Skeletal muscle tissue (tissue), 4 donors: Measurements from ENCODE around the gene POU2AF3. TPM values are rescaled to one million over a fixed set of nuclear protein-coding genes. Genes with fewer than 3 reads are reported as not detected.
"Not testable (repeated sequence)": the region's sequence is repeated elsewhere in the genome, so short reads cannot be mapped to it uniquely, and the experiment has no call there.

Source experiments
- H3K27ac ChIP-seq: one replicate; pipeline ENCODE4 v1.7.0; 2013; ENCODE audit warnings: mild to moderate bottlenecking, low read depth, low read length, inconsistent platforms
- H3K27me3 ChIP-seq, 3 donors: one replicate each; pipeline ENCODE4 v1.7.0; 2013; ENCODE audit warnings: low read length in 3 of 3; ENCODE audit not compliant: control insufficient read depth in 3 of 3, insufficient read depth in 3 of 3
- H3K36me3 ChIP-seq, 3 donors: one replicate each; pipeline ENCODE4 v1.7.0; 2013; ENCODE audit warnings: low read length in 3 of 3; ENCODE audit not compliant: control insufficient read depth in 3 of 3, insufficient read depth in 3 of 3
- H3K4me1 ChIP-seq, 3 donors: one replicate each; pipeline ENCODE4 v1.7.0; 2013; ENCODE audit warnings: low read length in 3 of 3, mild to moderate bottlenecking in 3 of 3; ENCODE audit not compliant: control insufficient read depth in 3 of 3, insufficient read depth in 3 of 3
- H3K4me3 ChIP-seq, 3 donors: one replicate each; pipeline ENCODE4 v1.7.0; 2013; ENCODE audit warnings: low read length in 3 of 3
- H3K9ac ChIP-seq, 3 donors: one replicate each; pipeline ENCODE4 v1.7.0; 2013; ENCODE audit warnings: low read length in 3 of 3, mild to moderate bottlenecking in 3 of 3, moderate library complexity in 2 of 3, low read depth in 1 of 3
- H3K9me3 ChIP-seq, 3 donors: one replicate each; pipeline ENCODE4 v1.7.0; 2013; ENCODE audit warnings: low read length in 3 of 3; ENCODE audit not compliant: control insufficient read depth in 3 of 3
- total RNA-seq: library from RNA; depleted of rRNA; stranded (reverse); fragments of >200 nt; gene quantifications from one replicate; pipeline ENCODE4 v1.2.3, GENCODE V29; 2014
- donor health status: Osteomylitis.

POU2AF3 gene
- total RNA-seq, 1 donor from 2014 or later, result 0.52 TPM

- H3K9ac ChIP-seq, result no peak overlapping the region
Observed at GRCh38 chr11:111269146-111269868, 29.0 kb upstream of the POU2AF3 start.

GRCh38 chr11:111272420-111272819 is 25.9 kb upstream of the POU2AF3 start:
- Histone ChIP-seq H3K9me3 (no peaks in the 10 kb centered on the region), H3K4me1 (no peaks in the 10 kb centered on the region), H3K4me3 (no peak overlapping the region), H3K27me3 (no peaks in the 10 kb centered on the region), H3K27ac (no peak overlapping the region), H3K36me3 (no peaks in the 10 kb centered on the region), H3K9ac (no peak overlapping the region)

More at GRCh38 chr11:111269146-111269868, 29.0 kb upstream of the POU2AF3 start:
- Histone ChIP-seq H3K36me3 (no peaks in the 10 kb centered on the region), H3K27me3 (no peaks in the 10 kb centered on the region), H3K4me1 (no peaks in the 10 kb centered on the region), H3K4me3 (no peak overlapping the region), H3K27ac (no peak overlapping the region), H3K9me3 (no peaks in the 10 kb centered on the region)

GRCh38 chr11:111282562-111283075 is 15.7 kb upstream of the POU2AF3 start:
- Histone ChIP-seq H3K9ac (no peak overlapping the region), H3K9me3 (no peaks in the 10 kb centered on the region), H3K36me3 (no peaks in the 10 kb centered on the region), H3K27me3 (no peaks in the 10 kb centered on the region), H3K27ac (no peak overlapping the region), H3K4me3 (no peak overlapping the region), H3K4me1 (peaks cover 8 to 13% (median 10%) of the 10 kb centered on the region in 3 donors)

- Histone ChIP-seq H3K9me3 (no peaks in the 10 kb centered on the region), H3K36me3 (no peaks in the 10 kb centered on the region), H3K4me3 (no peak overlapping the region), H3K27ac (peak overlapping the region; percentile 28), H3K4me1 (peaks cover 8 to 13% (median 10%) of the 10 kb centered on the region in 3 donors), H3K9ac (peak overlapping the region; percentile 3 to 47 (median 40)), H3K27me3 (no peaks in the 10 kb centered on the region)
Observed at GRCh38 chr11:111283945-111284481, 14.3 kb upstream of the POU2AF3 start.

GRCh38 chr11:111285189-111286091 is 12.9 kb upstream of the POU2AF3 start:
- Histone ChIP-seq H3K27me3 (no peaks in the 10 kb centered on the region), H3K4me1 (peaks cover 9 to 18% (median 10%) of the 10 kb centered on the region in 3 donors), H3K4me3 (no peak overlapping the region), H3K9ac (no peak overlapping the region), H3K9me3 (no peaks in the 10 kb centered on the region), H3K27ac (no peak overlapping the region), H3K36me3 (no peaks in the 10 kb centered on the region)

- Histone ChIP-seq H3K27ac (no peak overlapping the region), H3K4me3 (no peak overlapping the region), H3K36me3 (no peaks in the 10 kb centered on the region), H3K9ac (no peak overlapping the region), H3K9me3 (no peaks in the 10 kb centered on the region), H3K4me1 (peaks cover 0 to 8% (median 2%) of the 10 kb centered on the region in 3 donors), H3K27me3 (no peaks in the 10 kb centered on the region)
Observed at GRCh38 chr11:111291764-111292163, 6.6 kb upstream of the POU2AF3 start.

GRCh38 chr11:111292408-111292807 is 5.9 kb upstream of the POU2AF3 start:
- not testable (repeated sequence) for H3K36me3 ChIP-seq, H3K4me3 ChIP-seq, H3K27me3 ChIP-seq, H3K9me3 ChIP-seq, H3K9ac ChIP-seq, H3K4me1 ChIP-seq, H3K27ac ChIP-seq

- H3K4me1 ChIP-seq, result peaks cover 0 to 4% (median 0%) of the 10 kb centered on the region in 3 donors
Observed at GRCh38 chr11:111296196-111296595, 2.1 kb upstream of the POU2AF3 start.

GRCh38 chr11:111297696-111298095 is 650 bp upstream of the POU2AF3 start:
- H3K4me3 ChIP-seq, result no peak overlapping the region
- H3K9ac ChIP-seq, result no peak overlapping the region
- H3K36me3 ChIP-seq, result no peaks in the 10 kb centered on the region
- H3K27me3 ChIP-seq, result peaks cover 0 to 8% (median 0%) of the 10 kb centered on the region in 3 donors
- no peak overlapping the region for H3K27ac ChIP-seq
- peaks cover 0 to 4% (median 0%) of the 10 kb centered on the region in 3 donors for H3K4me1 ChIP-seq
- H3K9me3 ChIP-seq, result no peaks in the 10 kb centered on the region

More at GRCh38 chr11:111296196-111296595, 2.1 kb upstream of the POU2AF3 start:
- Histone ChIP-seq H3K9me3 (no peaks in the 10 kb centered on the region), H3K4me3 (no peak overlapping the region), H3K27ac (no peak overlapping the region), H3K9ac (no peak overlapping the region), H3K36me3 (no peaks in the 10 kb centered on the region), H3K27me3 (peaks cover 0 to 6% (median 0%) of the 10 kb centered on the region in 3 donors)
